GM10248 (cell line): ENCODE measurements around the gene LUZP1.

Experiments used
- CTCF ChIA-PET: fragments of 300-600 bp; sonication (Branson Sonifier 250); formaldehyde crosslinking; extraction: SDS; loops from one replicate; lab custom pipeline; 2021; ENCODE audit warnings: antibody characterized with exemption; lab: Yijun Ruan, JAX
- POLR2A ChIA-PET: fragments of 350-650 bp; sonication (Branson Sonifier 250); formaldehyde crosslinking; extraction: SDS; loops from one replicate; lab custom pipeline; 2020; ENCODE audit warnings: antibody characterized with exemption; lab: Yijun Ruan, JAX
- DNase-seq: peaks from one replicate; pipeline ENCODE4 v3.0.0; 2012; ENCODE audit errors: extremely low spot score
- CTCF ChIP-seq: IDR thresholded peaks from 2 replicates; pipeline ENCODE4 v1.5.1; 2012; ENCODE audit warnings: mild to moderate bottlenecking, low read depth; ENCODE audit errors: extremely low read depth, missing control alignments, control extremely low read depth

LUZP1 gene

GRCh38 chr1:23179862-23180261, 11.2 kb upstream of the LUZP1 start:
- no peak for TF ChIP-seq CTCF
- POLR2A ChIA-PET = no interaction called here
- DNase-seq = no peak
- CTCF ChIA-PET = interaction anchor here (0.8 to 20.7 kb wide), 4 partner anchors 12 to 85 kb away, joined by 3 to 641 read pairs (median 4); no protein-coding TSS in a partner anchor

- POLR2A ChIA-PET = no interaction called here
- DNase-seq = no peak
- TF ChIP-seq CTCF = no peak
- CTCF ChIA-PET = interaction anchor here (0.6 to 20.7 kb wide), 6 partner anchors 13 to 84 kb away, joined by 3 to 641 read pairs (median 4); no protein-coding TSS in a partner anchor
Measured at GRCh38 chr1:23178950-23179349, 10.3 kb upstream of the LUZP1 start.

- ChIA-PET POLR2A (no interaction called here), CTCF (interaction anchor here (0.8 to 20.7 kb wide), 3 partner anchors 9 to 84 kb away, joined by 4 to 641 read pairs (median 6); partner anchors contain the start of gene LUZP1)
- TF ChIP-seq CTCF = no peak
- DNase-seq = no peak
Measured at GRCh38 chr1:23178414-23178813, 9.8 kb upstream of the LUZP1 start.

GRCh38 chr1:23177438-23178380, 9.1 kb upstream of the LUZP1 start:
- peak; percentile 85 for DNase-seq
- CTCF ChIA-PET = interaction anchor here (0.8 to 20.7 kb wide), 3 partner anchors 9 to 83 kb away, joined by 4 to 641 read pairs (median 6); partner anchors contain the start of gene LUZP1
- POLR2A ChIA-PET = no interaction called here
- TF ChIP-seq CTCF = no peak

GRCh38 chr1:23177031-23177430, 8.4 kb upstream of the LUZP1 start:
- TF ChIP-seq CTCF = no peak
- CTCF ChIA-PET = interaction anchor here (14.6 to 20.7 kb wide), 2 partner anchors 8 to 82 kb away, joined by 123 to 641 read pairs; no protein-coding TSS in a partner anchor
- POLR2A ChIA-PET = no interaction called here
- no peak for DNase-seq

- POLR2A ChIA-PET = no interaction called here
- CTCF ChIA-PET = interaction anchor here (0.8 to 20.7 kb wide), 5 partner anchors 10 to 80 kb away, joined by 3 to 641 read pairs (median 3); no protein-coding TSS in a partner anchor
- no peak for TF ChIP-seq CTCF
- DNase-seq = no peak
Measured at GRCh38 chr1:23174426-23175110, 5.9 kb upstream of the LUZP1 start.
